Stimulated activated naive CD4-positive, alpha-beta T cell (primary cell): Measurements from ENCODE around the gene DND1.
"Not testable (repeated sequence)": the region's sequence is repeated elsewhere in the genome, so short reads cannot be mapped to it uniquely, and the experiment has no call there.

Source experiments
- DNase-seq, 6 experiments: peaks; one replicate each; lab custom pipeline; 2025; lab: John Stamatoyannopoulos, UW

DND1 gene

GRCh38 chr5:140673187-140673976 is at the start of gene DND1:
Gene DND1 (minus strand): TSS chr5:140673576. CDS start chr5:140673542, 34 bp downstream.
- DNase-seq, result no peak

- DNase-seq, result not testable (repeated sequence)
These were observed 48.0 kb upstream of the DND1 start for GRCh38 chr5:140721395-140721794.

- DNase-seq, result not testable (repeated sequence)
These were observed 47.4 kb upstream of the DND1 start for GRCh38 chr5:140720738-140721137.

DNA sequence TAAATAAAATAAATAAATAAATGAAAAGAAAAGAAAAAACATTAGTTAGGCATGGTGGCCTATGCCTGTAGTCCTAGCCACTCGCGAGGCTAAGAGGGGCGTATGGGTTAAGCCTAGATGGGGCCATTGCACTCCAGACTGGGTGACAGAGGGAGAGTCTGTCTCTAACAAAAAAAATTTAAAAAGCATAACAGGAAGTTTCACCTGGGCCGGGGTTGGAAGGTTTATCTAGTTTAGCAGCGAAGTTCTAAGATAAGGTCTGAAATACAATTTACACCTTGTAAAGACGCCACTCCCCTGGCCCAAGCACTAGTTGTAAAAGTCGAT is 44.9 kb upstream of the DND1 start:
- no peak for DNase-seq

DNA sequence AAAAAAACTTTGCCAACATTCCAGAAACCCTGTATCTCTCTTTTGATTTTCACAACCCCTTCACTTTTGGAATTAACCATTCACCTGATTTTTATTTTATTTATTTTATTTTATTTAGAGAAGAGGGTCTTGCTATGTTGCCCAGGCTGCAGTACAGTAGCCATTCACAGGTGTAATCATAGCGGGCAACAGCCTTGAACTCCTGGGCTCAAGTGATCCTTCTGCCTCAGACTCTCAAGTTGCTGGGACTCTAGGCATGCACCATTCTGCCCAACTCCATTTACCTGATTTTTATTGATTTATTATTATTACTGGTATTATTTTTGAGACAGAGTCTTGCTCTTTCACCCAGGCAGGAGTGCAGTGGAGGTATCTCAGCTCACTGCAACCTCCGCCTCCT is 42.9 kb upstream of the DND1 start:
- DNase-seq, result not testable (repeated sequence)

DNA sequence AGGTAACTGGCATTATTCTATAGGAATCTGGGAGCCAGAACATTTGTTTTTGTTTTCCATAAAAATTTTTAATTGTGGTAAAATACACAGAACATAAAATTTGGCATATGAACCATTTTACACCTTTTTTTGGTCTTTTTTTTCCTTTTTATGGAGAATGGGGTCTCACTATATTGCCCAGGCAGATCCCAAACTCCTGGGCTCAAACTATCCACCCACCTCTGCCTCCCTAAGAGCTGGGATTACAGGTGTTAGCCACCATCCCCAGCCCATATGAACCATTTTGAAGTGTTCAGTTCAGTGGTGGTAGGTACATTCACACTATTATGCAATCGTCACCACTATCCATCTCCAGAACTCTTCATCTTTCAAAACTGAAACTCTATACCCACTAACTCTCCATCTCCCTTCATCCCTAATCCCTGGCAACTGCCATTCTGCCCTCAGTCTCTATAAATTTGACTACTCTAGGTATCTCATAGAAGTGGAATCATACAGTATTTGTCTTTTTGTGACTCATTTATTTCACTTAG is 40.3 kb upstream of the DND1 start:
- DNase-seq, result no peak

- DNase-seq, result no peak
These were observed 38.4 kb upstream of the DND1 start for GRCh38 chr5:140711794-140712193.

GRCh38 chr5:140710899-140711552 is 37.6 kb upstream of the DND1 start:
- DNase-seq, result peak; percentile 61 to 94 (median 74)

DNA sequence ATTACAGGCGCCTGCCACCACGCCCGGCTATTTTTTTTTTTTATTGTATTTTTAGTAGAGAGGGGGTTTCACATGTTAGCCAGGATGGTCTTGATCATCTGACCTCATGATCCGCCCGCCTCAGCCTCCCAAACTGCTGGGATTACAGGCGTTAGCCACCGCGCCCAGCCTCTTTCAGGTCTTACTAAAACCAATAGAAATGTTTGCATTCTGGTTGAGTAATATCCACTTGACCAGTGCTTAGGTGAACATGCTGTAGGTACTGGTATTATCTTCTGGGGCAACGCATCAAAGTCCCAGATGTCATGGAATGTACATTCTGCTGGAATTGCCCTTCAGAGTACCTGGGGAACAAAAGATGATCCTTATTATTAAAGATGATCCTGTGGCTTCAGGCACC is 35.4 kb upstream of the DND1 start:
- DNase-seq, result not testable (repeated sequence)

- no peak for DNase-seq
These were observed 34.4 kb upstream of the DND1 start for GRCh38 chr5:140707812-140708211.

DNA sequence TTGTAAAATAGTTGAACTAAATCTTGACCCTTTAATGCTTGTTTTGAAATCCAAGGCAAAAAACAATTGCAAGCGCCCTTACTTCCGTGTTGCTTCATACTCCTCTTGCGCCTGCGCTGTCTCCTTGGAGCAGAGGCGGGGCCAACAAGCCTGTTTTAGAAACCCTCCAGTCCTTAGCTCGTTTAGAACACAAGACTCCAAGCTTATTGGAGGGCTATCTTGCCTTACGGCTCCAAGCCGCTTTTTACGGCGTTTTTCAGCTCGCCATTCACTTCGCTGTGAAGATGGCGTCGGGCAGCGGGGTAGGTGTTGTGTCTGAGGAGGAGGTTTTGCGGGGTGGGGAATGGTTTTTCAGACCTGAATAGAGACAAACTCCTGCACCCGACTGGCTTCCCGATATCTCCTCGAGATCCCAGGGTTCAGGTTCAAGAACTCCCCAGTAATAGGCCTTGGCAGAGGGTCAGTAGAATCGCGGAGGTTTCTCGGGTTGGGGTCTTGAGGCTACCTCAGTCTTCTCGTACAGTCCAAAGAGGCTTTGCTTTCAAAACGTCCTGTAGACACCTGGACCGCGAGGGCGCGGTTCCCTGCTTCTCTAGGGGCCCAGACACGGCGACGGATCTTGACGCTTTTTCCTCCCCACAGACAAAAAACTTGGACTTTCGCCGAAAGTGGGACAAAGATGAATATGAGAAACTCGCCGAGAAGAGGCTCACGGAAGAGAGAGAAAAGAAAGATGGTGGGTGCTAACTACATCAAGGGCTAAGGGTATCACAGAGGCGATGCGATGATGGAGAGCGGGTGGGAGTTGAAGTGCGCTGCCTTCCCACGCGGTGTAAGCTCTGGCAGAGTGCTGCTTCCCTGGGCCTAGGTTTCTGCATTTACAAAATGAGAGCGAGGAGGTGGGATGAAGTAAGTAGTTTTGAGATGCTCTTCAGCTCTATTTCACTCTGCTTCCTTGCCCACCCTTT is 27.1 kb upstream of the DND1 start, which contains the start of gene ZMAT2:
TSS of gene ZMAT2 (plus strand) at position 271 of the 968 bp plus-strand sequence. CDS start at position 285, 14 bp downstream.
- peak; percentile 83 to 94 (median 91) for DNase-seq

DNA sequence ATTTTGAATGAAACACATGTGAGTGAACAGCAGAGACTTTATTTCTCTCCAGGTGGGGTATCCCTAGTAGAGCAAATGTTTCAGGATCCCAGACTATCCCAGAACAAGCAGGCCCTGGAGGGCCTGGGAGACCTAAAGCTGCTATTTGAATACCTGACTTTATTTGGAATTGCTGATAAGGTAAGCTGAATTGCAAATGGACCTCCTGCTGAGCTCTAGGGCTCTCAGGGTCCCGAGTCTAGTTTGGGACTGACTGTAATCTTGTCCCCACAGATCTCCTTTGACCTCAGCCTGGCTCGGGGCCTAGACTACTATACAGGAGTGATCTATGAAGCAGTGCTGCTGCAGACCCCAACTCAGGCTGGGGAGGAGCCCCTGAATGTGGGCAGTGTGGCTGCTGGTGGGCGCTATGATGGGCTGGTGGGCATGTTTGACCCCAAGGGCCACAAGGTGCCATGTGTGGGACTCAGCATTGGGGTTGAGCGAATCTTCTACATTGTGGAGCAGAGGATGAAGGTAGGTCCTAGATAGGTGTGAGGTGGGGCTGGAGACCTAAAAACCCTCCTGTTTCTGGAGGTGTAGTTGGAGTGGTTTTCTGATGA is 23.6 kb upstream of the DND1 start:
- no peak for DNase-seq

DNA sequence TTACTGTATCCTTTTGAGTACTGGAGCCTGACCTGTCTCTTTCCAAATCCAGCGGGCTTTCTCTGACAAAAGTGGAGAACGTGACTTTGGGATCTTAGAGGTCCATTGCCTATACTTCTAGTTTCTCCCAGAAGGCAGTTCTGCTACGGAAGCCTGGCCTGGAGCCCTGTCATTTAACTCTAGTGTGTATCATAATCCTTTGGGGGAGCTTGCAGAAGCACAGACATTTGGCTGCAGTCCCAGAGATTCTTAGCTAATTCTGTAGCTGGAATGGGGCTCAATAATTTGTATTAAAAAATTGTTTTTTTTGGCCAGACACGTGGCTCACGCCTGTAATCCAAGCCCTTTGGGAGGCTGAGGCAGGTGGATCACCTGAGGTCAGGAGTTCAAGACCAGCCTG is 20.9 kb upstream of the DND1 start:
- DNase-seq, result no peak

DNA sequence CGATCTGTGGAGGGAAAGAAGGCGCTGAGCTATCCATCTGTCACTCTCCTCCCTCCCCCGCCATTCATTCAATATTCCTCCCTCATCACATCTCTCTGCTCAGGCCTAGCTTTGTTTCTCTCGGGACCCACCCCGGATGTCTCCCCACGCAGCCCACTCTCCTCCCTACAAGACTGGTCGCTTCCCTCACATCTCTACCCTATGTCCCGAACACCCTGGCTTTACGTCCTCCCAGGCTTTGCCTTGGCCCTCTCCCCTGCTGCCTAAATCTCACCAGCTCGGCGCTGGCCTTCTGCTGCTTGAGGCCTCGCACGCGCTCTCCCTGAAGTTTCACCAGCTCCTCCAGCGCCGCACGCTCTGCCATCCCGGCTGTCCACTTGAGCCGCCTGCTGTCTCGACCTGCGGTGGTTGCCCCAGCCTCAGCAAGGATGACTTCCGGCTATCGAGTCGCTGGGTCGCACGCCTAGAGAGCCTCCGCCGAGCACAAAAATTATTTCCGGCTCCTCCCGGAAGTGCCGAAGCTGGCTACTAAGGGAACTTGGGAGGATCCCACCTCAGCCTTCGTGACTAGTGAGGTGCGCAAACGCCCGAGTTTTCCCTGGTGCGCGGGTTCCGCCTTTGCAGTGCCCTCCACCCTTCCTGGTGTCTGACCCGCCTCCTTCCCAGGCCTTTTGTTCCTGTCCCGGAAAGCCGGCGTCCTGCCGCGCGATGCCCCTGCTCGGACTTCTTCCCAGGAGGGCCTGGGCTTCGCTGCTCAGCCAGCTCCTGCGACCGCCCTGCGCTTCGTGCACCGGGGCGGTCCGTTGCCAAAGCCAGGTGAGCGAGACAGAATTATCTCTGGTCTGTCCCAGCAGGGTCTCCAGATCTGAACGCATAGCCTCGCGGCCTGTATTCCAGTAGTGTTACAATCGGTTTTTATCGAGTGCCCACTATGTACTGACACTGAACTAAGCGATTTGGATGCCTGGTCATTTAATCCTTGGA is 17.9 kb upstream of the DND1 start, which contains the start of the genes HARS1 and HARS2:
TSS of gene HARS1 (minus strand) at position 430 of the 984 bp plus-strand sequence. CDS start at position 364, 66 bp downstream.
TSS of gene HARS2 (plus strand) at position 515 of the 984 bp plus-strand sequence. CDS start at position 709, 194 bp downstream.
- peak; percentile 56 to 79 (median 69) for DNase-seq

GRCh38 chr5:140690376-140690932 is 17.1 kb upstream of the DND1 start:
- no peak for DNase-seq

GRCh38 chr5:140678993-140679392 is 5.6 kb upstream of the DND1 start:
- no peak for DNase-seq

GRCh38 chr5:140677947-140678346 is 4.6 kb upstream of the DND1 start:
- DNase-seq, result no peak

- DNase-seq, result no peak
These were observed 1.3 kb upstream of the DND1 start for GRCh38 chr5:140674629-140675028.

DNA sequence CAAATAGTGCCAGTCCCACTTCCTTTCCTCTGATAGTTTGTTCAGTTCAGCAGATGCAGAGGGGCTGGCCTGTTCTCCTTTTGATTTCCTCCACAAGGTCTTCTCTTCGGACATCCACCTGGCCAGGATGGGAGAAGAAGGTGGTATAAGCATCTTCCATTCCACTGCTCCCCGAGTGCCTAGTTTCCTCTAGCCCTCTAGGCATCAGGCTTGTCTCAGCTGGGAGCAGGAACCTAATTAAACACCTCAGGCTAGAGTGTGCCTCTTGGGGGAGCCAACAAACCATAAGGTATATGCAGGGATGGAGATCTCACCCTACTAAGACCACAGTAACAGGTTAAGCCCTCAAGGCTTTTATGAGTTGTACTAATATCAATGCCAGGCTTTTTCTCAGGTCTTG is 835 bp upstream of the DND1 start:
- DNase-seq, result no peak
